SK-N-SH (cell line): ENCODE measurements around the gene TRPC4AP. TPM values are rescaled to one million over a fixed set of nuclear protein-coding genes. Genes with fewer than 3 reads are reported as not detected.

ENCODE experiments used
- CTCF ChIA-PET: fragments of 300-600, 350-600 bp; formaldehyde crosslinking; extraction: SDS; loops from one replicate; lab custom pipeline; 2021; lab: Yijun Ruan, JAX
- POLR2A ChIA-PET: fragments of 350-600 bp; sonication (Branson Sonifier 250); formaldehyde crosslinking; extraction: SDS; loops from one replicate; lab custom pipeline; 2020; ENCODE audit warnings: antibody characterized with exemption, inconsistent platforms; lab: Yijun Ruan, JAX
- DNase-seq: peaks from one replicate; pipeline ENCODE4 v3.0.0; 2012
- H2AFZ ChIP-seq: fragments of 200-600 bp; sonication (generic); 2 replicates; pipeline ENCODE4 v1.8.1; 2016; ENCODE audit warnings: antibody characterized with exemption, mild to moderate bottlenecking, low read depth
- H3F3A ChIP-seq: fragments of 200-600 bp; sonication (generic); replicated peaks from 2 replicates; pipeline ENCODE3; 2016; ENCODE audit warnings: antibody characterized with exemption, mild to moderate bottlenecking; ENCODE audit not compliant: insufficient read depth
- H3K27ac ChIP-seq, 2 experiments: fragments of 200-500 bp in 1 of 2; fragments of 200-600 bp in 1 of 2; sonication (Bioruptor generic) in 1 of 2; sonication (generic), shearing (Covaris generic) in 1 of 2; 2 replicates each; pipeline versions ENCODE4 v1.5.1 to v1.6.1; 2014 to 2016; ENCODE audit warnings: low read depth in 2 of 2, inconsistent platforms in 1 of 2, low read length in 1 of 2, mild to moderate bottlenecking in 1 of 2, mixed read lengths in 1 of 2
- H3K27me3 ChIP-seq: fragments of 200-600 bp; sonication (generic), shearing (Covaris generic); 2 replicates; pipeline ENCODE4 v1.6.1; 2016; ENCODE audit warnings: mixed run types; ENCODE audit not compliant: insufficient read depth
- H3K36me3 ChIP-seq, 2 experiments: fragments of 200-500 bp in 1 of 2; fragments of 200-600 bp in 1 of 2; sonication (Bioruptor generic) in 1 of 2; sonication (generic) in 1 of 2; replicated peaks in 1 of 2; 2 replicates each; pipeline versions ENCODE3 to v1.5.1; 2014 to 2016; ENCODE audit warnings: low read length in 1 of 2, mild to moderate bottlenecking in 1 of 2; ENCODE audit not compliant: insufficient read depth in 2 of 2, control insufficient read depth in 1 of 2
- H3K4me1 ChIP-seq, 2 experiments: fragments of 200-500 bp in 1 of 2; fragments of 200-600 bp in 1 of 2; sonication (Bioruptor generic) in 1 of 2; sonication (generic), shearing (Covaris generic) in 1 of 2; 2 replicates each; pipeline versions ENCODE4 v1.5.1 to v1.6.1; 2014 to 2016; ENCODE audit warnings: low read depth in 1 of 2, low read length in 1 of 2, mixed run types in 1 of 2; ENCODE audit not compliant: insufficient read depth in 2 of 2, control insufficient read depth in 1 of 2
- H3K4me2 ChIP-seq: fragments of 200-600 bp; sonication (generic), shearing (Covaris generic); 2 replicates; pipeline ENCODE4 v1.6.1; 2017; ENCODE audit warnings: mixed run types
- H3K4me3 ChIP-seq, 2 experiments: fragments of 200-500 bp in 1 of 2; fragments of 200-600 bp in 1 of 2; sonication (Bioruptor generic) in 1 of 2; sonication (generic), shearing (Covaris generic) in 1 of 2; 2 replicates each; pipeline versions ENCODE4 v1.5.1 to v1.8.1; 2014 to 2016; ENCODE audit warnings: low read depth in 2 of 2, inconsistent platforms in 1 of 2, low read length in 1 of 2, mild to moderate bottlenecking in 1 of 2, mixed read lengths in 1 of 2, moderate library complexity in 1 of 2
- H3K79me2 ChIP-seq: fragments of 200-600 bp; sonication (generic); 2 replicates; pipeline ENCODE4 v1.8.1; 2017; ENCODE audit warnings: mild to moderate bottlenecking; ENCODE audit not compliant: insufficient read depth
- H3K9ac ChIP-seq: fragments of 200-600 bp; sonication (generic); 2 replicates; pipeline ENCODE4 v1.6.1; 2017; ENCODE audit warnings: mixed run types
- H3K9me2 ChIP-seq: fragments of 200-600 bp; sonication (generic); 2 replicates; pipeline ENCODE4 v1.6.1; 2017; ENCODE audit warnings: mixed run types
- H3K9me3 ChIP-seq: fragments of 200-600 bp; sonication (generic); 2 replicates; pipeline ENCODE4 v1.6.1; 2017; ENCODE audit warnings: mixed run types, mild to moderate bottlenecking, moderate library complexity
- H4K20me1 ChIP-seq: fragments of 200-600 bp; sonication (generic); 2 replicates; pipeline ENCODE4 v1.6.1; 2017; ENCODE audit warnings: mild to moderate bottlenecking, mixed run types; ENCODE audit not compliant: insufficient read depth
- EP300 ChIP-seq, 2 experiments: IDR thresholded peaks; 2 replicates each; pipeline versions ENCODE4 v1.4.0 to v1.6.1; 2012; ENCODE audit warnings: borderline replicate concordance in 1 of 2, low read depth in 1 of 2, low read length in 1 of 2
- FOSL2 ChIP-seq: IDR thresholded peaks from 2 replicates; pipeline ENCODE4 v1.4.0; 2012; ENCODE audit warnings: low read depth, mild to moderate bottlenecking, moderate library complexity, borderline replicate concordance
- FOXJ3 ChIP-seq: sonication (generic); formaldehyde crosslinking; IDR thresholded peaks from 2 replicates; pipeline ENCODE4 v1.5.1; 2020; ENCODE audit warnings: mild to moderate bottlenecking, missing genetic modification reagents
- GABPA ChIP-seq: IDR thresholded peaks from 2 replicates; pipeline ENCODE4 v1.4.0; 2012; ENCODE audit warnings: low read depth, mild to moderate bottlenecking
- GATA2 ChIP-seq: sonication (generic); formaldehyde crosslinking; IDR thresholded peaks from 2 replicates; pipeline ENCODE4 v1.5.0; 2020; ENCODE audit warnings: mild to moderate bottlenecking, missing genetic modification reagents
- MEF2A ChIP-seq: IDR thresholded peaks from 2 replicates; pipeline ENCODE4 v1.4.0; 2012; ENCODE audit warnings: low read depth, borderline replicate concordance
- MXI1 ChIP-seq: IDR thresholded peaks from 2 replicates; pipeline ENCODE4 v1.6.1; 2012; ENCODE audit warnings: mild to moderate bottlenecking, low read depth, low read length, improper control_type of control experiment
- NRF1 ChIP-seq: IDR thresholded peaks from 2 replicates; pipeline ENCODE4 v1.6.1; 2012; ENCODE audit warnings: low read depth, mild to moderate bottlenecking, low read length
- RCOR1 ChIP-seq: fragments of 150-350 bp; IDR thresholded peaks from 2 replicates; pipeline ENCODE4 v1.6.1; 2017; ENCODE audit warnings: antibody characterized with exemption, low read length
- SIN3A ChIP-seq: IDR thresholded peaks from 2 replicates; pipeline ENCODE4 v1.6.1; 2012; ENCODE audit warnings: low read depth, mild to moderate bottlenecking, low read length, moderate library complexity, borderline replicate concordance
- TAF1 ChIP-seq: IDR thresholded peaks from 2 replicates; pipeline ENCODE4 v1.6.1; 2012; ENCODE audit warnings: low read depth, mild to moderate bottlenecking, low read length, moderate library complexity, borderline replicate concordance
- TCF12 ChIP-seq: IDR thresholded peaks from 2 replicates; pipeline ENCODE4 v1.4.0; 2012
- YY1 ChIP-seq: IDR thresholded peaks from 2 replicates; pipeline ENCODE4 v1.4.0; 2012; ENCODE audit warnings: low read depth, mild to moderate bottlenecking
- whole genome bisulfite sequencing: methylation state at CpG from one replicate; pipeline ENCODE4 v1.1.6; 2017; ENCODE audit warnings: low lambda C conversion rate; 5-methylcytosine and 5-hydroxymethylcytosine counted together
- polyA plus RNA-seq, 3 experiments: library from polyadenylated mRNA; depleted of rRNA; stranded (reverse); fragments of >200 nt; gene quantifications; 2 replicates each; pipeline ENCODE4 v1.2.3, GENCODE V29; 2012
- TF ChIP-seq, protein P1 (sequence below): IDR thresholded peaks from 2 replicates; pipeline ENCODE4 v1.4.0; 2012; ENCODE audit warnings: low read depth
- TF ChIP-seq, protein P2 (sequence below): IDR thresholded peaks from 2 replicates; pipeline ENCODE4 v1.6.1; 2012; ENCODE audit warnings: mild to moderate bottlenecking, low read depth, low read length, moderate library complexity
- TF ChIP-seq, protein P3 (sequence below): IDR thresholded peaks from 2 replicates; pipeline ENCODE4; 2012
- TF ChIP-seq, protein P4 (sequence below): IDR thresholded peaks from 2 replicates; pipeline ENCODE4 v1.4.0; 2012; ENCODE audit warnings: low read depth, borderline replicate concordance

Gene TRPC4AP
- polyA plus RNA-seq, 1 of the 3 experiments (the other 2 are of a cell fraction) = 57.4 TPM

DNA sequence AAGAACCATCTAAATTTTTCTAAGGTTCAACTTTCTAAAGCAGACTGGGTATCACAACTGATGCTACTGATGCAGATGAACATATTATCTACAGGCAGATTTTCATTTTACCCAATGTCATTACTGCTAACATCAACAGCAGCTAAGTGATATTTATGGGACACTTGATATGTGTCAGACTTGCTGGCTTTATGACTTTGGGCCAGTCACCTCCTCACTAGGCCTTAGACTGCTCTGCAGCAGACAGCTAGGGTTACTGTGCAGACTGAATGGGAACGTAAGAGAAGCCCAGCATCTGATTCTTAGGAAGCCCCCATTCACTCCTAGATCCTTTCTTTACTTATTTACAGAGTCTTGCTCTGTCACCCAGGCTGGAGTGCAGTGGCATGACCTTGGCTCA is 70.8 kb downstream of the TRPC4AP start:
- no peaks in the 10 kb centered on the region for H3K9me2 ChIP-seq
- no peaks in the 10 kb centered on the region for H3K4me1 ChIP-seq
- no peak for DNase-seq
- H3K27me3 ChIP-seq = no peaks in the 10 kb centered on the region
- H3K79me2 ChIP-seq = no peaks in the 10 kb centered on the region
- H2AFZ ChIP-seq = no peak overlapping the region
- TF ChIP-seq NRF1 (no peak), MEF2A (no peak), GABPA (no peak)
- TF ChIP-seq, protein P1, sequence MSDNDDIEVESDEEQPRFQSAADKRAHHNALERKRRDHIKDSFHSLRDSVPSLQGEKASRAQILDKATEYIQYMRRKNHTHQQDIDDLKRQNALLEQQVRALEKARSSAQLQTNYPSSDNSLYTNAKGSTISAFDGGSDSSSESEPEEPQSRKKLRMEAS = no peak
- CTCF ChIA-PET = no interaction called here
- 80% methylated on average over 1 of the region's 1 CpG for WGBS
- no peak overlapping the region for H3K4me3 ChIP-seq
- peaks cover 37 to 49% of the 10 kb centered on the region in 2 experiments for H3K36me3 ChIP-seq
- H3K9me3 ChIP-seq = no peaks in the 10 kb centered on the region
- no peak overlapping the region for H3K9ac ChIP-seq
- POLR2A ChIA-PET = no interaction called here
- no peaks in the 10 kb centered on the region for H3F3A ChIP-seq
- H4K20me1 ChIP-seq = no peaks in the 10 kb centered on the region
- H3K4me2 ChIP-seq = no peak overlapping the region
- no peak overlapping the region for H3K27ac ChIP-seq

DNA sequence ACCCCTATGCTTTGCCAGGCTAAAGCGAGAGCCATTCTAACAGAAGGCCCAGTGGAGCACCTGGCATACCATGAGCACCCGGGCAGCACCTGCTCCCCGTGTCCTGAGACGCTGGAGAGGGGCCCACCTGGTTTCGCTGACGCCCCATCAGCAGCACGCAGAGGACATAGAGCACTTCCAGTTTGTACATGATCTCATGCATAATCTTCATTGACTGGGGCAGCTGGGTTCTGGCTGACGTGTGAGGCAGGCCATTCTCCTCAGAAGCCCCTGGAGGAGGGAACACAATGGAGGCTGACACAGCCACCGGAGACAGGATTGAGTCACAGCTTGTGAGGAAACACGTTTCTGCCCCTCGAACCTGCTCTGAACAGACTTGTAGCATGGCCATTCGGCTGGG is 71.5 kb downstream of the TRPC4AP start:
- Histone ChIP-seq H3K36me3 (peaks cover 42 to 54% of the 10 kb centered on the region in 2 experiments), H4K20me1 (no peaks in the 10 kb centered on the region), H3K9me3 (no peaks in the 10 kb centered on the region), H3K79me2 (no peaks in the 10 kb centered on the region), H3F3A (no peaks in the 10 kb centered on the region), H3K27ac (no peak overlapping the region), H3K9me2 (no peaks in the 10 kb centered on the region), H3K4me3 (no peak overlapping the region), H3K9ac (no peak overlapping the region), H3K4me2 (no peak overlapping the region), H2AFZ (no peak overlapping the region), H3K27me3 (no peaks in the 10 kb centered on the region), H3K4me1 (no peaks in the 10 kb centered on the region)
- no peak for DNase-seq
- POLR2A ChIA-PET = no interaction called here
- no peak for TF ChIP-seq GATA2 (CRISPR knock-in tag)
- no peak for TF ChIP-seq RCOR1
- TF ChIP-seq TAF1 = no peak
- TF ChIP-seq TCF12 = no peak
- TF ChIP-seq, protein P2, sequence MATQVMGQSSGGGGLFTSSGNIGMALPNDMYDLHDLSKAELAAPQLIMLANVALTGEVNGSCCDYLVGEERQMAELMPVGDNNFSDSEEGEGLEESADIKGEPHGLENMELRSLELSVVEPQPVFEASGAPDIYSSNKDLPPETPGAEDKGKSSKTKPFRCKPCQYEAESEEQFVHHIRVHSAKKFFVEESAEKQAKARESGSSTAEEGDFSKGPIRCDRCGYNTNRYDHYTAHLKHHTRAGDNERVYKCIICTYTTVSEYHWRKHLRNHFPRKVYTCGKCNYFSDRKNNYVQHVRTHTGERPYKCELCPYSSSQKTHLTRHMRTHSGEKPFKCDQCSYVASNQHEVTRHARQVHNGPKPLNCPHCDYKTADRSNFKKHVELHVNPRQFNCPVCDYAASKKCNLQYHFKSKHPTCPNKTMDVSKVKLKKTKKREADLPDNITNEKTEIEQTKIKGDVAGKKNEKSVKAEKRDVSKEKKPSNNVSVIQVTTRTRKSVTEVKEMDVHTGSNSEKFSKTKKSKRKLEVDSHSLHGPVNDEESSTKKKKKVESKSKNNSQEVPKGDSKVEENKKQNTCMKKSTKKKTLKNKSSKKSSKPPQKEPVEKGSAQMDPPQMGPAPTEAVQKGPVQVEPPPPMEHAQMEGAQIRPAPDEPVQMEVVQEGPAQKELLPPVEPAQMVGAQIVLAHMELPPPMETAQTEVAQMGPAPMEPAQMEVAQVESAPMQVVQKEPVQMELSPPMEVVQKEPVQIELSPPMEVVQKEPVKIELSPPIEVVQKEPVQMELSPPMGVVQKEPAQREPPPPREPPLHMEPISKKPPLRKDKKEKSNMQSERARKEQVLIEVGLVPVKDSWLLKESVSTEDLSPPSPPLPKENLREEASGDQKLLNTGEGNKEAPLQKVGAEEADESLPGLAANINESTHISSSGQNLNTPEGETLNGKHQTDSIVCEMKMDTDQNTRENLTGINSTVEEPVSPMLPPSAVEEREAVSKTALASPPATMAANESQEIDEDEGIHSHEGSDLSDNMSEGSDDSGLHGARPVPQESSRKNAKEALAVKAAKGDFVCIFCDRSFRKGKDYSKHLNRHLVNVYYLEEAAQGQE = no peak
- TF ChIP-seq SIN3A = no peak
- TF ChIP-seq FOSL2 = no peak
- TF ChIP-seq, protein P3, sequence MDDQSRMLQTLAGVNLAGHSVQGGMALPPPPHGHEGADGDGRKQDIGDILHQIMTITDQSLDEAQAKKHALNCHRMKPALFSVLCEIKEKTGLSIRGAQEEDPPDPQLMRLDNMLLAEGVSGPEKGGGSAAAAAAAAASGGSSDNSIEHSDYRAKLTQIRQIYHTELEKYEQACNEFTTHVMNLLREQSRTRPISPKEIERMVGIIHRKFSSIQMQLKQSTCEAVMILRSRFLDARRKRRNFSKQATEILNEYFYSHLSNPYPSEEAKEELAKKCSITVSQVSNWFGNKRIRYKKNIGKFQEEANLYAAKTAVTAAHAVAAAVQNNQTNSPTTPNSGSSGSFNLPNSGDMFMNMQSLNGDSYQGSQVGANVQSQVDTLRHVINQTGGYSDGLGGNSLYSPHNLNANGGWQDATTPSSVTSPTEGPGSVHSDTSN = no peak
- no peak for TF ChIP-seq MEF2A
- TF ChIP-seq NRF1 = no peak
- no peak for TF ChIP-seq FOXJ3 (CRISPR knock-in tag)
- no peak for TF ChIP-seq MXI1
- TF ChIP-seq, protein P4, sequence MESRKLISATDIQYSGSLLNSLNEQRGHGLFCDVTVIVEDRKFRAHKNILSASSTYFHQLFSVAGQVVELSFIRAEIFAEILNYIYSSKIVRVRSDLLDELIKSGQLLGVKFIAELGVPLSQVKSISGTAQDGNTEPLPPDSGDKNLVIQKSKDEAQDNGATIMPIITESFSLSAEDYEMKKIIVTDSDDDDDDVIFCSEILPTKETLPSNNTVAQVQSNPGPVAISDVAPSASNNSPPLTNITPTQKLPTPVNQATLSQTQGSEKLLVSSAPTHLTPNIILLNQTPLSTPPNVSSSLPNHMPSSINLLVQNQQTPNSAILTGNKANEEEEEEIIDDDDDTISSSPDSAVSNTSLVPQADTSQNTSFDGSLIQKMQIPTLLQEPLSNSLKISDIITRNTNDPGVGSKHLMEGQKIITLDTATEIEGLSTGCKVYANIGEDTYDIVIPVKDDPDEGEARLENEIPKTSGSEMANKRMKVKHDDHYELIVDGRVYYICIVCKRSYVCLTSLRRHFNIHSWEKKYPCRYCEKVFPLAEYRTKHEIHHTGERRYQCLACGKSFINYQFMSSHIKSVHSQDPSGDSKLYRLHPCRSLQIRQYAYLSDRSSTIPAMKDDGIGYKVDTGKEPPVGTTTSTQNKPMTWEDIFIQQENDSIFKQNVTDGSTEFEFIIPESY = no peak
- TF ChIP-seq YY1 = no peak
- TF ChIP-seq EP300 (IDR thresholded peaks at IDR 0.05; ENCODE audit: borderline replicate concordance in 1 of 2, low read depth in 1 of 2, low read length in 1 of 2) = no peak
- 95% methylated on average over 9 of the region's 12 CpGs for WGBS
- CTCF ChIA-PET = no interaction called here
